K562 (cell line): Measurements from ENCODE around the gene GLMP. TPM values are rescaled to one million over a fixed set of nuclear protein-coding genes. Genes with fewer than 3 reads are reported as not detected.
"Not testable (repeated sequence)": the region's sequence is repeated elsewhere in the genome, so short reads cannot be mapped to it uniquely, and the experiment has no call there.

Experiments used
- ATAC-seq: fragments of 200-7000 bp; cut with Tn5 transposase; 3 replicates; pipeline ENCODE4 v1.9.1; 2020; ENCODE audit warnings: moderate library complexity
- BruUV-seq: library from RNA; stranded (reverse); fragments of 400-500 nt; replicated peaks from 2 replicates; lab custom pipeline; 2021; lab: Mats Ljungman, UMichigan
- CTCF ChIA-PET: fragments of 300-600 bp; formaldehyde crosslinking; extraction: SDS; loops from one replicate; lab custom pipeline; 2021; ENCODE audit warnings: low intra/inter-chr PET ratio; lab: Yijun Ruan, JAX
- POLR2A ChIA-PET: fragments of 300-600, 350-650 bp; sonication (Branson Sonifier 250); formaldehyde crosslinking; extraction: SDS; loops from one replicate; lab custom pipeline; 2021; ENCODE audit warnings: antibody characterized with exemption, inconsistent platforms; lab: Yijun Ruan, JAX
- DNase-seq, 4 experiments: peaks; one replicate each; pipeline versions ENCODE4 v3.0.0 to v3.0.0-alpha.2; 2011 to 2018; ENCODE audit warnings: low spot score in 3 of 4, mixed read lengths in 3 of 4; ENCODE audit errors: extremely low read depth in 1 of 4
- FAIRE-seq: peaks from 2 replicates; lab custom pipeline; 2011; peaks lifted over from hg19 to GRCh38; lab: Jason Lieb, UNC
- H2AFZ ChIP-seq: 2 replicates; pipeline ENCODE4 v1.6.0; 2011; ENCODE audit warnings: low read depth, low read length, control low read depth, inconsistent platforms
- H3K27ac ChIP-seq: fragments of 200-600 bp; 3 replicates; pipeline ENCODE4 v1.8.0; 2011; ENCODE audit warnings: low read depth, mild to moderate bottlenecking, control low read depth, inconsistent platforms, low read length, moderate library complexity, mixed read lengths; ENCODE audit errors: extremely low read depth
- H3K27me3 ChIP-seq, 2 experiments: fragments of 300-600 bp in 1 of 2; 2 replicates in 1 of 2; 3 replicates in 1 of 2; pipeline versions ENCODE4 v1.6.0 to v1.8.0; 2011; ENCODE audit warnings: inconsistent platforms in 2 of 2, low read length in 2 of 2, mild to moderate bottlenecking in 1 of 2, mixed read lengths in 1 of 2, moderate library complexity in 1 of 2; ENCODE audit not compliant: control insufficient read depth in 2 of 2, insufficient read depth in 2 of 2
- H3K36me3 ChIP-seq: fragments of 300-600 bp; 3 replicates; pipeline ENCODE4 v1.8.0; 2011; ENCODE audit warnings: mild to moderate bottlenecking, low read length, inconsistent platforms; ENCODE audit not compliant: control insufficient read depth, insufficient read depth
- H3K4me1 ChIP-seq, 2 experiments: fragments of 200-600 bp in 1 of 2; replicated peaks in 1 of 2; 2 replicates in 1 of 2; 3 replicates in 1 of 2; pipeline versions ENCODE4 v1.5.1 to v1.8.0; 2011; ENCODE audit warnings: inconsistent platforms in 2 of 2, low read length in 2 of 2, mild to moderate bottlenecking in 1 of 2, mixed read lengths in 1 of 2, moderate library complexity in 1 of 2; ENCODE audit not compliant: control insufficient read depth in 2 of 2, insufficient read depth in 2 of 2
- H3K4me2 ChIP-seq: 2 replicates; pipeline ENCODE4 v1.6.1; 2011; ENCODE audit warnings: low read length, control low read depth, inconsistent platforms, mixed read lengths; ENCODE audit not compliant: insufficient read depth
- H3K4me3 ChIP-seq: fragments of 200-600 bp; sonication (generic), shearing (Covaris generic); 2 replicates; pipeline ENCODE4 v1.5.1; 2016; ENCODE audit warnings: control low read depth, inconsistent platforms
- H3K79me2 ChIP-seq: fragments of 200-600 bp; 3 replicates; pipeline ENCODE4 v1.8.0; 2011; ENCODE audit warnings: low read length, inconsistent platforms; ENCODE audit not compliant: control insufficient read depth, insufficient read depth
- H3K9ac ChIP-seq, 2 experiments: 2 replicates each; pipeline versions ENCODE4 v1.6.0 to v1.6.1; 2011; ENCODE audit warnings: low read depth in 2 of 2, low read length in 2 of 2, control low read depth in 1 of 2, inconsistent platforms in 1 of 2, mild to moderate bottlenecking in 1 of 2, mixed read lengths in 1 of 2; ENCODE audit not compliant: insufficient read depth in 1 of 2
- H3K9me1 ChIP-seq: one replicate; pipeline ENCODE4 v1.6.0; 2011; ENCODE audit warnings: inconsistent platforms, mild to moderate bottlenecking, low read length, moderate library complexity; ENCODE audit not compliant: control insufficient read depth, insufficient read depth
- H3K9me3 ChIP-seq: replicated peaks from 2 replicates; pipeline ENCODE4 v1.5.1; 2011; ENCODE audit warnings: low read depth, low read length, inconsistent platforms; ENCODE audit not compliant: control insufficient read depth, insufficient read depth
- H4K20me1 ChIP-seq: replicated peaks from 2 replicates; pipeline ENCODE4 v1.6.1; 2011; ENCODE audit warnings: low read length, inconsistent platforms, mixed read lengths; ENCODE audit not compliant: control insufficient read depth, insufficient read depth
- FOXJ2 ChIP-seq: fragments of 200-800 bp; sonication (Bioruptor generic); IDR thresholded peaks from 2 replicates; pipeline ENCODE4 v1.6.1; 2016; ENCODE audit warnings: missing genetic modification characterization, missing compliant biosample characterization
- LEF1 ChIP-seq: fragments of 450-650 bp; IDR thresholded peaks from 2 replicates; pipeline ENCODE4 v1.6.1; 2016; ENCODE audit warnings: mild to moderate bottlenecking
- MED1 ChIP-seq: sonication (generic); formaldehyde crosslinking; IDR thresholded peaks from 2 replicates; pipeline ENCODE4 v1.8.1; 2023; ENCODE audit warnings: missing genetic modification reagents, borderline replicate concordance
- MXD1 ChIP-seq: fragments of 250-450 bp; sonication (Bioruptor Pico); IDR thresholded peaks from 2 replicates; pipeline ENCODE4 v1.8.0; 2021; ENCODE audit warnings: borderline replicate concordance, mild to moderate bottlenecking, moderate library complexity; ENCODE audit not compliant: poor library complexity, severe bottlenecking
- PHB ChIP-seq: fragments of 250-450 bp; sonication (Bioruptor Pico); IDR thresholded peaks from 2 replicates; pipeline ENCODE4 v1.5.0; 2021
- POLR2A ChIP-seq: fragments of 450-650 bp; conservative IDR thresholded peaks from 2 replicates; pipeline ENCODE4 v1.6.1; 2016
- SRSF9 ChIP-seq: fragments of 200-400 bp; formaldehyde crosslinking; IDR thresholded peaks from 2 replicates; pipeline ENCODE4 v1.6.1; 2017; ENCODE audit warnings: low read depth, low read length, borderline replicate concordance
- TOE1 ChIP-seq, 2 experiments: fragments of 450-650 bp in 1 of 2; sonication (generic) in 1 of 2; formaldehyde crosslinking in 1 of 2; IDR thresholded peaks; 2 replicates each; pipeline versions ENCODE4 v1.7.1 to v1.8.0; 2016 to 2022; ENCODE audit warnings: borderline replicate concordance in 2 of 2, mild to moderate bottlenecking in 2 of 2, antibody characterized with exemption in 1 of 2, inconsistent platforms in 1 of 2, low read depth in 1 of 2, missing genetic modification reagents in 1 of 2, moderate library complexity in 1 of 2
- ZBTB33 ChIP-seq: sonication (generic); formaldehyde crosslinking; IDR thresholded peaks from 2 replicates; pipeline ENCODE4 v1.8.1; 2023; ENCODE audit warnings: mild to moderate bottlenecking, missing genetic modification reagents
- ZNF146 ChIP-seq: IDR thresholded peaks from one replicate; pipeline ENCODE4 v1.6.1; 2018; ENCODE audit warnings: missing compliant biosample characterization; ENCODE audit not compliant: unreplicated experiment
- ZNF507 ChIP-seq: conservative IDR thresholded peaks from 2 replicates; pipeline ENCODE4 v1.6.1; 2017; ENCODE audit warnings: missing genetic modification characterization, missing compliant biosample characterization
- WGBS: fragments of 100-300 bp; shearing (Covaris generic); methylation state at CpG from one replicate; pipeline ENCODE4 v1.1.6; 2016; ENCODE audit warnings: low coverage, mixed read lengths; ENCODE audit not compliant: insufficient coverage; ENCODE audit errors: missing lambda C conversion rate; 5-methylcytosine and 5-hydroxymethylcytosine counted together
- in situ Hi-C: fragments of 300-500 bp; cut with MboI; formaldehyde crosslinking; loops from 4 replicates; pipeline ENCODE4 v1.15.0; 2018; ENCODE audit warnings: inconsistent platforms, mixed read lengths
- intact Hi-C: fragments of 100-400 bp; cut with micrococcal nuclease; formaldehyde crosslinking; loops from 2 replicates; pipeline ENCODE4 v1.14.2; 2022
- polyA plus RNA-seq, 8 experiments: library from polyadenylated mRNA; depleted of rRNA in 4 of 8; stranded (reverse) in 5 of 8; unstranded in 3 of 8; fragments of >200 nt; fragmentation: Nextera tagmentation in 2 of 8; fragmentation: Illumina TruSeq in 1 of 8; extraction: Ambion mirVana in 2 of 8; extraction: Trizol in 1 of 8; gene quantifications; 2 replicates each; pipeline versions ENCODE4 v1.2.1 to v1.2.3, GENCODE V29; 2011 to 2014; ENCODE audit warnings: inconsistent platforms in 1 of 8, missing spikeins in 1 of 8
- total RNA-seq, 7 experiments: library from RNA; depleted of rRNA in 6 of 7; stranded (reverse); fragments of >200 nt in 6 of 7; fragmentation: Illumina TruSeq in 2 of 7; extraction: Trizol in 2 of 7; gene quantifications; 2 replicates each; pipeline versions ENCODE4 v1.2.1 to v1.2.3, GENCODE V29; 2011 to 2021; ENCODE audit warnings: low replicate concordance in 1 of 7
- TF ChIP-seq, protein P1 (sequence below), 2 experiments: fragments of 450-650 bp; conservative IDR thresholded peaks; 2 replicates each; pipeline ENCODE4 v1.6.1; 2017; ENCODE audit warnings: mild to moderate bottlenecking in 2 of 2, moderate library complexity in 2 of 2

GLMP gene
- total and polyA plus RNA-seq, 9 of the 15 experiments (the other 6 are each of a cell fraction or from before 2014, with no cell fraction given), result 8.3 to 28.2 (median 22.4) TPM

DNA sequence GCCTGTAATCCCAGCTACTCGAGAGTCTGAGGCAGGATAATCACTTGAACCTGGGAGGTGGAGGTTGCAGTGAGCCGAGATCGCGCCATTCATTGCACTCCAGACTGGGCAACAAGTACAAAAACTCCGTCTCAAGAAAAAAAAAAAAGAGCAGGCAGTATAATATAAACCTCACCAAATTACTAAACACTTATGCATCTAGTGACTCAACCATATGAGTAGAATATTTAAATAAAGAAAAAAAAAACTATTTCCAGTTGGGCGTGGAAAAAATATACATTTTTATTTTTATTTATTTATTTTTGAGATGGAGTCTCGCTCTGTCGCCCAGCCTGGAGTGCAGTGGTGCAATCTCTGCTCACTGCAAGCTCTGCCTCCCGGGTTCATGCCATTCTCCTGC is 27.7 kb upstream of the GLMP start:
- H3K27ac ChIP-seq, ATAC-seq, in situ Hi-C loops, H3K27me3 ChIP-seq, intact Hi-C loops, DNase-seq, H3K4me1 ChIP-seq, FAIRE-seq, H3K9me1 ChIP-seq, H3K4me3 ChIP-seq, H3K79me2 ChIP-seq, H3K9me3 ChIP-seq, H3K4me2 ChIP-seq, CTCF ChIA-PET, H4K20me1 ChIP-seq, BruUV-seq, H3K9ac ChIP-seq, H2AFZ ChIP-seq: not testable (repeated sequence)
- POLR2A ChIA-PET, result interaction anchor here (0.6 to 1.3 kb wide), 3 partner anchors 16 to 28 kb away, joined by 3 to 5 read pairs (median 3); partner anchors contain the start of gene GLMP
- 98% methylated on average over 8 of the region's 9 CpGs for WGBS
- peaks cover 84% of the 10 kb centered on the region for H3K36me3 ChIP-seq

DNA sequence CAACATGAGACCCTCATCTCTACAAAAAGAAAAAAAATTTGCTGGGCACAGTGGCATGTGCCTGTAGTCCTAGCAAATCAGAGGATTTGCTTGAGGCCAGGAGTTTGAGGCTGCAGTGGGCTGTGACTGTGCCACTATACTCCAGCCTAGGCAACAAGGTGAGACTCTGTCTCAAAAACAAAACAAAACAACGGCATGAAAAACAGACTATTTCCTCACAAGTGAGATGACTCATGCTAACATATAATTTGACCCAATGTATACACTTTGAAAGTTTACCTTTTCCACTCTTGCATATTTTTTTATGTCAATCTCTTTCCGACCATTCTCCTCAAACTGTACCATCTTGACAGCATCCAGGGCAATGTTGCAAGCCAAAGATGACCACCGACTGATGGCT is 25.1 kb upstream of the GLMP start:
- Histone ChIP-seq H3K9ac (no peak overlapping the region), H3K79me2 (no peaks in the 10 kb centered on the region; the same call in 2 of the 3 replicates), H4K20me1 (no peaks in the 10 kb centered on the region), H3K27ac (no peak overlapping the region), H2AFZ (no peak overlapping the region), H3K36me3 (peaks cover 92% of the 10 kb centered on the region), H3K9me3 (no peaks in the 10 kb centered on the region), H3K4me3 (no peak overlapping the region), H3K27me3 (no peaks in the 10 kb centered on the region), H3K9me1 (no peaks in the 10 kb centered on the region), H3K4me2 (no peak overlapping the region), H3K4me1 (no peaks in the 10 kb centered on the region)
- POLR2A ChIA-PET, result interaction anchor here (0.9 kb wide), 1 partner anchor 13 kb away, joined by 3 read pairs; no protein-coding TSS in a partner anchor
- no TSS peak for BruUV-seq
- FAIRE-seq, result no peak
- DNase-seq, result no peak
- intact Hi-C loops (no loop called here), in situ Hi-C loops (no loop called here)
- 92% methylated on average over 3 of the region's 3 CpGs for WGBS
- CTCF ChIA-PET, result interaction anchor here (1.6 to 1.8 kb wide), 2 partner anchors 174 to 230 kb away, joined by 6 to 8 read pairs; no protein-coding TSS in a partner anchor
- ATAC-seq, result no peak
- TF ChIP-seq FOXJ2 (no peak), MED1 (CRISPR knock-in tag) (no peak), LEF1 (no peak), ZNF146 (no peak), POLR2A (no peak), ZNF507 (tag) (no peak), TOE1 (IDR thresholded peaks at IDR 0.05; ENCODE audit: borderline replicate concordance) (no peak), TOE1 (CRISPR knock-in tag; IDR thresholded peaks at IDR 0.05; ENCODE audit: borderline replicate concordance, low read depth) (no peak), ZBTB33 (no peak), MXD1 (CRISPR knock-in tag) (no peak), SRSF9 (no peak), PHB (no peak)
- TF ChIP-seq, protein P1, sequence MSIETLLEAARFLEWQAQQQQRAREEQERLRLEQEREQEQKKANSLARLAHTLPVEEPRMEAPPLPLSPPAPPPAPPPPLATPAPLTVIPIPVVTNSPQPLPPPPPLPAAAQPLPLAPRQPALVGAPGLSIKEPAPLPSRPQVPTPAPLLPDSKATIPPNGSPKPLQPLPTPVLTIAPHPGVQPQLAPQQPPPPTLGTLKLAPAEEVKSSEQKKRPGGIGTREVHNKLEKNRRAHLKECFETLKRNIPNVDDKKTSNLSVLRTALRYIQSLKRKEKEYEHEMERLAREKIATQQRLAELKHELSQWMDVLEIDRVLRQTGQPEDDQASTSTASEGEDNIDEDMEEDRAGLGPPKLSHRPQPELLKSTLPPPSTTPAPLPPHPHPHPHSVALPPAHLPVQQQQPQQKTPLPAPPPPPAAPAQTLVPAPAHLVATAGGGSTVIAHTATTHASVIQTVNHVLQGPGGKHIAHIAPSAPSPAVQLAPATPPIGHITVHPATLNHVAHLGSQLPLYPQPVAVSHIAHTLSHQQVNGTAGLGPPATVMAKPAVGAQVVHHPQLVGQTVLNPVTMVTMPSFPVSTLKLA (conservative IDR thresholded peaks at IDR 0.05), result no peak
